Stimulated activated CD4-positive, alpha-beta T cell treated with anti-CD3 and anti-CD28 coated beads, Interleukin-1b, Interleukin-23, amount 100 ng/mL, for 1 hour (primary cell): ENCODE data around the gene GPR135.

Experiments
- DNase-seq, 2 donors: peaks; one replicate each; pipeline ENCODE4 v3.0.0-alpha.2; 2020; ENCODE audit warnings: low read depth in 2 of 2

Gene GPR135

GRCh38 chr14:59422069-59422881, 42.9 kb downstream of the GPR135 start:
- DNase-seq: no peak

GRCh38 chr14:59419303-59419702, 45.9 kb downstream of the GPR135 start:
- DNase-seq: no peak

DNA sequence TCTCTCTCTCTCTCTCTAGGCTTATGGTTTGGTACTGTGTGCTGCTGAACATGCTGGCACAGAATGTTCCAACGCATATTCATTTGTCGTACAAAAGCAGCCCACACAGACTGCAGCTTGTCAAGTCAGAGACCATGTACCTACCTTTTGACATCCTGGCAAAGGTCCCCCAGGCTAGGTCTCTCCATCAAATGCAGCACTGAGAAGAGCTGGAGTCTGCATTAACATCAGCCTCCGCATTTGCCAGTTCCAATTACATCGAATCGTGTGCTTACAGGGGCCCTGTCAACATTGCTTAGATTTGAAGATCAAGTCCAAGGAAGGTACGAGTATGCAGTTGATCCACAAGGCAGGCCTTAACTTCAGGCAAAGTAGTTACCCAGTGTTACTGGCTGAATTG, 47.9 kb downstream of the GPR135 start:
- DNase-seq: no peak

GRCh38 chr14:59415836-59416602, 49.2 kb downstream of the GPR135 start:
- no peak for DNase-seq
